Measurements from ENCODE around the gene HDAC4. TPM values are rescaled to one million over a fixed set of nuclear protein-coding genes. Genes with fewer than 3 reads are reported as not detected.
A peak's percentile ranks its signal among the peaks of the same experiment; 100 is the strongest.

Gene HDAC4
- total RNA-seq, 4 donors from 2014 or later: 51.4 to 107 (median 70.8) TPM

DNA sequence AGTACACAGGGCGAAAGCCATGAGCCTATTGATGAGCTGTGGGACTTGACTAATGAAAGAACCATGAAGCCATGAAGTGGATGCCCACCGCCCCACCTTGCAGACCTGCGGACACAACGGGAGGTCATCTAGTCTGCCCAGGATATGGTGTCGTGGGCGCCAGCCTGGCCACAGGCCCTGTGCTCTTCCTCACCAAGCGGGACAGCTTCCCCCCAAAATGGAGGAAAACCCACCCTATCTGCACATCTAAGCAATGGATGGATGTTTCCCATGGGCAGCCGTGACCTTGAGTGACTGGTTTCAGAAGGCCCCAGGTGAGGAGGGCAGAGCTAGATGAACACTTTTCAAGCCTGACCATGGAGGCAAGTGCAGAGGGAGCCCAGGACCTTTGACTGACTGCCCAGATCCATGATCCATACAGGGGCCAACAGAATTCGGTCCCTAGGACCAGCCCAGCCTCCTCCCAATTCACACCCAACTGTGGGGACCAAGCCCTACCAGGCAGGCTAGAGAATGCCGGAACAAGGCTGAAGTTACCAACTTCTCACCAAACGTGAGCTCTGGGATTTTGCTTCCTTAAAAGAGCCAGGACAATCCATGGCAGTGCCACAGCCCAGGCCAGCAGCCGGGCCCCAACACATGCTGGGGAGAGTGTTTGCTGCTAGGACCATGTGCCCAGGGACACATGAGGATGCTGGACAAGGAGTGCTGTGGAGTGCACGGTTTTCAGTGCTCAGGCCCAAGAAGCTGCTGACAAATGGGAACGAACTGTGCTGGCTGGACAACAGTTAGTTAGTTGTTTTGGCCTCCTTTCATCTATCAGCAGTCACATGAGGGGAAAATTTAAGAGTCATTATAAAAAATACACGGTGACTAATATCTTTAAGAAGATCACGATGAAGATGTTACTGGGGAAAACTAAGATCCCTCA is 249.4 kb downstream of the HDAC4 start:
- 85% methylated on average over 16 of the region's 16 CpGs for WGBS
- peaks cover 4% of the 10 kb centered on the region for H3K4me1 ChIP-seq
- no peaks in the 10 kb centered on the region for H3K27me3 ChIP-seq
- H3K4me3 ChIP-seq: no peak overlapping the region
- TF ChIP-seq EP300 (IDR thresholded peaks at IDR 0.05): peak; percentile 15
- peak in 1 of 3 donors; percentile 35 for TF ChIP-seq POLR2AphosphoS5 (IDR thresholded peaks at IDR 0.05)
- TF ChIP-seq, protein P1, sequence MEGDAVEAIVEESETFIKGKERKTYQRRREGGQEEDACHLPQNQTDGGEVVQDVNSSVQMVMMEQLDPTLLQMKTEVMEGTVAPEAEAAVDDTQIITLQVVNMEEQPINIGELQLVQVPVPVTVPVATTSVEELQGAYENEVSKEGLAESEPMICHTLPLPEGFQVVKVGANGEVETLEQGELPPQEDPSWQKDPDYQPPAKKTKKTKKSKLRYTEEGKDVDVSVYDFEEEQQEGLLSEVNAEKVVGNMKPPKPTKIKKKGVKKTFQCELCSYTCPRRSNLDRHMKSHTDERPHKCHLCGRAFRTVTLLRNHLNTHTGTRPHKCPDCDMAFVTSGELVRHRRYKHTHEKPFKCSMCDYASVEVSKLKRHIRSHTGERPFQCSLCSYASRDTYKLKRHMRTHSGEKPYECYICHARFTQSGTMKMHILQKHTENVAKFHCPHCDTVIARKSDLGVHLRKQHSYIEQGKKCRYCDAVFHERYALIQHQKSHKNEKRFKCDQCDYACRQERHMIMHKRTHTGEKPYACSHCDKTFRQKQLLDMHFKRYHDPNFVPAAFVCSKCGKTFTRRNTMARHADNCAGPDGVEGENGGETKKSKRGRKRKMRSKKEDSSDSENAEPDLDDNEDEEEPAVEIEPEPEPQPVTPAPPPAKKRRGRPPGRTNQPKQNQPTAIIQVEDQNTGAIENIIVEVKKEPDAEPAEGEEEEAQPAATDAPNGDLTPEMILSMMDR (IDR thresholded peaks at IDR 0.05): no peak
- no peak for TF ChIP-seq POLR2A (IDR thresholded peaks at IDR 0.05)
- H3K36me3 ChIP-seq: peaks cover 71% of the 10 kb centered on the region
- peak; percentile 64 to 79 for DNase-seq (ENCODE audit: low spot score in 2 of 2)
- H3K27ac ChIP-seq: peak overlapping the region; percentile 77
- H3K9me3 ChIP-seq: no peaks in the 10 kb centered on the region

DNA sequence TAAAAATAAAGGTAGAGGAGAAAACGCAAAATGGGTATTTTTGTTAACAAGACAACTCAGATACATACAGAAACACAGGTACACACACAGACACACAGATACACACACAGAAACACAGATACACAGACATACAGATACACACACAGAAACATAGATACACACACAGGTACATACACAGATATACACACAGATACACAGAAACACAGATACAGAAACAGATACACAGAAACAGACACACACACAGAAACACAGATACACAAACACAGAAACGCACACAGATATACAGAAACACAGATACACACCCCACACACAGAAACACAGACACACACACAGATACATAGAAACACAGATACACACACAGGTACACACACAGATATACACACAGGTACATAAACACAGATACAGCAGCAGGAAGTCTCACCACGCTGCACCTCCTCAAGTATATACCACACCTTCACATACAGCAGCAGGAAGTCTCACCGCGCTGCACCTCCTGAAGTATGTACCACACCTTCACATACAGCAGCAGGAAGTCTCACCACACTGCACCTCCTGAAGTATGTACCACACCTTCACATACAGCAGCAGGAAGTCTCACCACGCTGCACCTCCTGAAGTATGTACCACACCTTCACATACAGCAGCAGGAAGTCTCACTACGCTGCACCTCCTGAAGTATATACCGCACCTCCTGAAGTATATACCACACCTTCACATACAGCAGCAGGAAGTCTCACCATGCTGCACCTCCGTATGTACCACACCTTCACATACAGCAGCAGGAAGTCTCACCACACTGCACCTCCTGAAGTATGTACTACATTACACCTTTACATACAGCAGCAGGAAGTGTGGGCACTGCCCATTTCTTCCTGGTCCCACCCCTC is 250.5 kb downstream of the HDAC4 start:
- 76% methylated on average over 9 of the region's 9 CpGs for WGBS
- no peaks in the 10 kb centered on the region for H3K27me3 ChIP-seq
- no peak overlapping the region for H3K4me3 ChIP-seq
- TF ChIP-seq POLR2A (IDR thresholded peaks at IDR 0.05): no peak
- TF ChIP-seq POLR2AphosphoS5 (IDR thresholded peaks at IDR 0.05): no peak
- no peaks in the 10 kb centered on the region for H3K9me3 ChIP-seq
- peak overlapping the region; percentile 75 for H3K27ac ChIP-seq
- H3K36me3 ChIP-seq: peaks cover 66% of the 10 kb centered on the region
- peak; percentile 32 to 43 for DNase-seq (ENCODE audit: low spot score in 2 of 2)
- peaks cover 4% of the 10 kb centered on the region for H3K4me1 ChIP-seq

DNA sequence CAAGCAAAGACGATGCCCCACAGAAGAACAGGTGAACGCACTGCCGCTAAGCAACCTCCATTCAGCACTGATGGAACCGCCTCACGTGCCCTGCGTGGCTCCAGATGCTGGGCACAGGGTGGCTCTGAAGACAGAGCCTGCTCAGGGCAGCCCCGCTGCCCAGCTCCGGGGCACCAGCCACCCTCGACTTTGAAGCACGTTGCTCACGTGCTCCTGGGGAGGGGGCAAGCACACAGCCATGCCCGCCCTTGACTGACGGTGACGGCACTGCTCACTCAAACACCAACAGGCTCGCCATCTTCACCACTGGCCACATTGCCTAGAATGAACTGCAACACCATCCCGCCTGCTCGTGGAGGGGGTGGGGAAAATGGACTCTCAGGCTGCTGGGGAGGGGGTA is 251.3 kb downstream of the HDAC4 start:
- Histone ChIP-seq H3K27ac (no peak overlapping the region), H3K27me3 (no peaks in the 10 kb centered on the region), H3K9me3 (no peaks in the 10 kb centered on the region), H3K36me3 (peaks cover 59% of the 10 kb centered on the region), H3K4me3 (no peak overlapping the region), H3K4me1 (peaks cover 4% of the 10 kb centered on the region)
- WGBS: 91% methylated on average over 17 of the region's 17 CpGs
- peak; percentile 47 to 60 for DNase-seq (ENCODE audit: low spot score in 2 of 2)
- TF ChIP-seq, protein P1 (IDR thresholded peaks at IDR 0.05): no peak
- TF ChIP-seq EP300 (IDR thresholded peaks at IDR 0.05) (no peak), POLR2A (IDR thresholded peaks at IDR 0.05) (no peak), POLR2AphosphoS5 (IDR thresholded peaks at IDR 0.05) (no peak)

DNA sequence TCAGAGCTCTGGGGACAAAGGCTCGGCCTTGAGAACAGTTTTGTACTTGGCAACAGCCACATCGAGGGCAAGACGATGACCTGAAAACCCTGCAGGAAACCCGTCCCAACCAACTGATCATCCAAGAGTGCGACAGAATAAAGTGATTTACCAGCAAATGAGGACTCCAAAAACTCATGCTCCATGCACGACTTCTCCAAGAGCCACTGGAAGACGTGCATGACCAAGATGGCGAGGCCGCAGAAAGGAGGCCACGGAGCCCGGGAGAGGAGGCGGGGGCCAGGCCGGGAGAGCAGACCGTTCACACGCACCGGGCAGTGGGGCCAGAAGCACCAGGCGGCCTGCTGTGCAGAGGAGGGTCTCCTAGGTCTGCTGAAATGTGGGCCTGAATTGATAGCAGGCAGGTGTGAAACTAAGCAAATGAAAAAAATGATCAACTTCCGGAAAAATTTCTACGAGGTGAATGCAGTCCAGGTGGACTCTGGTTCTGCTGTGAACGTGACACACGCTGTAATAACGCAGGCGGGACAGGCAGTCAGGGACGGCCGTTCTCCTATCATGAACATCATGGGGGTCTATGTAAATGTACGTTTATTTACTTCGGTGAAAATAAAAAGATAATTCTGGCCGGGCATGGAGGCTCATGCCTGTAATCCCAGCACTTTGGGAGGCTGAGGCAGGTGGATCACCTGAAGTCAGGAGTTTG is 252.2 kb downstream of the HDAC4 start:
- Histone ChIP-seq H3K4me1 (peaks cover 4% of the 10 kb centered on the region), H3K9me3 (no peaks in the 10 kb centered on the region), H3K27ac (no peak overlapping the region), H3K4me3 (no peak overlapping the region), H3K27me3 (no peaks in the 10 kb centered on the region), H3K36me3 (peaks cover 58% of the 10 kb centered on the region)
- WGBS: 94% methylated on average over 28 of the region's 28 CpGs
- TF ChIP-seq EP300 (IDR thresholded peaks at IDR 0.05): no peak
- peak; percentile 52 to 58 for DNase-seq (ENCODE audit: low spot score in 2 of 2)

DNA sequence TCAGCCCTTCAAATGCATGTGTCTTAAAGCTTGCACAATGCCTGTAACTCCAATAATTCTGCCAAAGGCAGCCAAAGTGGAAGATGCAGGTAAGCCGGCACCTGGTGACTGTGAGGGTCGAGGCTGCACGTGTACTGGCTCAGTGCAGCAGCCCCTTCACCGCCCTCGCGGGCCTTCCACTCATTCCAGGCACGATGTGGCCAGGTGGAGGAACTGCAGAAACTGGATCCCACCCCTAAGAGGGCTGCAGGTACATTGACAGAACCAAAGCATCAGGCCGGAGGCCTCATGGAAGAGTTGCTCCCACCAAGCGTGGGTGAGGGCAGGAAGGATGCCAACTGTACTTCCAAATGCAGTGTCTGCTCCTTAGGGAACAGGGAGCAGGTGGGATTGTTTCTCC is 253.4 kb downstream of the HDAC4 start:
- WGBS: 100% methylated on average over 2 of the region's 9 CpGs
- TF ChIP-seq EP300 (IDR thresholded peaks at IDR 0.05) (no peak), POLR2AphosphoS5 (IDR thresholded peaks at IDR 0.05) (no peak)
- H3K27me3 ChIP-seq: no peaks in the 10 kb centered on the region
- H3K9me3 ChIP-seq: no peaks in the 10 kb centered on the region
- no peak overlapping the region for H3K4me3 ChIP-seq
- DNase-seq (ENCODE audit: low spot score in 2 of 2): peak in 1 of 2 donors; percentile 53
- no peak overlapping the region for H3K27ac ChIP-seq
- H3K4me1 ChIP-seq: peaks cover 3% of the 10 kb centered on the region
- peaks cover 62% of the 10 kb centered on the region for H3K36me3 ChIP-seq

DNA sequence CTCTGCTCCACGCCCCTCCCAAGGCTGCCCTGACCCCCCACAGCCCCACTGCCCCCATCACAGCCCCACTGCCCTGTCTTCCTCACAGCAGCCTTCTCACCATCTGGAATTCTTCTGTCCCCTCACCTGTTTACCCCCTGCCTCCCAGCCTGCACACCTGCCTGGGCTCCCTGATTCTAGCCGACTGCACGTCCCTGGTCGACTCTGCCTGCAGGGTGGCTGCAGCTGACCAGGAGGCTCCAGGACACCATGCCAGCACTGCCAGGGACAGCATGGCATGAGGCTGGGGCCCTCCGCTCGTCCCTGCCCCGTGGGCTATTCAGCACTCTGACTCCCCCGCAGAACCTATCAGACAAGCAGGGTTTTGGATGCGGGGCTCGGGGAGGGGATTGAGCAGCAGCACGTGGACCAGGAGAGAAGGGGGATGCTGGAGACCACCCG is 254.1 kb downstream of the HDAC4 start:
- peaks cover 58% of the 10 kb centered on the region for H3K36me3 ChIP-seq
- no peak overlapping the region for H3K27ac ChIP-seq
- TF ChIP-seq POLR2A (IDR thresholded peaks at IDR 0.05) (no peak), EP300 (IDR thresholded peaks at IDR 0.05) (no peak), POLR2AphosphoS5 (IDR thresholded peaks at IDR 0.05) (no peak)
- TF ChIP-seq, protein P1 (IDR thresholded peaks at IDR 0.05): no peak
- H3K27me3 ChIP-seq: no peaks in the 10 kb centered on the region
- DNase-seq (ENCODE audit: low spot score in 2 of 2): no peak
- WGBS: 95% methylated on average over 12 of the region's 12 CpGs
- no peak overlapping the region for H3K4me3 ChIP-seq
- no peaks in the 10 kb centered on the region for H3K4me1 ChIP-seq
- no peaks in the 10 kb centered on the region for H3K9me3 ChIP-seq
